Panc1 (cell line): ENCODE data around the gene MRPL14. TPM values are rescaled to one million over a fixed set of nuclear protein-coding genes. Genes with fewer than 3 reads are reported as not detected.

Experiments
- ATAC-seq: fragments of 200-7000 bp; cut with Tn5 transposase; 2 replicates; pipeline ENCODE4 v1.9.1; 2020; ENCODE audit warnings: mild to moderate bottlenecking, moderate library complexity
- BruUV-seq: library from RNA; stranded (reverse); fragments of 400-500 nt; replicated peaks from 2 replicates; lab custom pipeline; 2021; lab: Mats Ljungman, UMichigan
- CTCF ChIA-PET: fragments of 300-600 bp; sonication (Branson Sonifier 250); formaldehyde crosslinking; loops from one replicate; lab custom pipeline; 2022; ENCODE audit warnings: antibody characterized with exemption; lab: Charles Lee
- POLR2A ChIA-PET: fragments of 300-600 bp; sonication (Branson Sonifier 250); formaldehyde crosslinking; loops from one replicate; lab custom pipeline; 2022; ENCODE audit warnings: antibody characterized with exemption; lab: Charles Lee
- DNase-seq: peaks from one replicate; pipeline ENCODE4 v3.0.0-alpha.2; 2010; ENCODE audit warnings: low read depth, low spot score
- H3K27ac ChIP-seq: 2 replicates; pipeline ENCODE4 v1.5.1; 2011; ENCODE audit warnings: mild to moderate bottlenecking, low read length, inconsistent platforms
- H3K27me3 ChIP-seq: fragments of 200-500 bp; sonication (Bioruptor generic); 2 replicates; pipeline ENCODE4 v1.6.0; 2014; ENCODE audit warnings: low read length, inconsistent platforms; ENCODE audit not compliant: control insufficient read depth, insufficient read depth
- H3K36me3 ChIP-seq: fragments of 200-500 bp; sonication (Bioruptor generic); 2 replicates; pipeline ENCODE4 v1.5.1; 2014; ENCODE audit warnings: inconsistent platforms, mild to moderate bottlenecking, low read length, moderate library complexity; ENCODE audit not compliant: control insufficient read depth, insufficient read depth
- H3K4me1 ChIP-seq: 2 replicates; pipeline ENCODE4 v1.5.1; 2011; ENCODE audit warnings: inconsistent platforms, mild to moderate bottlenecking, low read length, moderate library complexity; ENCODE audit not compliant: control insufficient read depth, insufficient read depth
- H3K4me3 ChIP-seq, 2 experiments: 2 replicates each; pipeline ENCODE4 v1.5.1; 2011 to 2012; ENCODE audit warnings: low read depth in 2 of 2, low read length in 2 of 2, mild to moderate bottlenecking in 2 of 2, inconsistent platforms in 1 of 2, moderate library complexity in 1 of 2
- H3K9me3 ChIP-seq: fragments of 200-500 bp; sonication (Bioruptor generic); 2 replicates; pipeline ENCODE4 v1.5.1; 2014; ENCODE audit warnings: low read depth, mild to moderate bottlenecking, inconsistent platforms, low read length, moderate library complexity; ENCODE audit not compliant: control insufficient read depth, insufficient read depth
- POLR2AphosphoS5 ChIP-seq: IDR thresholded peaks from 2 replicates; pipeline ENCODE4 v1.6.1; 2012; ENCODE audit warnings: mild to moderate bottlenecking, low read depth, low read length, moderate library complexity
- SIN3A ChIP-seq: IDR thresholded peaks from 2 replicates; pipeline ENCODE4 v1.6.1; 2012; ENCODE audit warnings: low read depth, mild to moderate bottlenecking, low read length, moderate library complexity, borderline replicate concordance; ENCODE audit not compliant: insufficient read depth
- TCF7L2 ChIP-seq: IDR thresholded peaks from 2 replicates; pipeline ENCODE4 v1.6.1; 2011; ENCODE audit warnings: mild to moderate bottlenecking, low read depth, low read length, inconsistent platforms
- in situ Hi-C: cut with HindIII; loops from 2 replicates; pipeline ENCODE4 v1.10.0; 2016; ENCODE audit warnings: low sequenced_read_pairs, low pct_unique_long_range_greater_than_20kb
- intact Hi-C: fragments of 100-400 bp; cut with micrococcal nuclease; formaldehyde crosslinking; loops from one replicate; pipeline ENCODE4 v1.10.0; 2022; ENCODE audit not compliant: unreplicated experiment
- total RNA-seq: library from RNA; stranded (reverse); gene quantifications from one replicate; pipeline ENCODE4 v1.2.1, GENCODE V29; 2021; ENCODE audit not compliant: unreplicated experiment
- TF ChIP-seq, protein P1 (sequence below): fragments of 450-650 bp; IDR thresholded peaks from 2 replicates; pipeline ENCODE4 v1.5.1; 2017; ENCODE audit warnings: mild to moderate bottlenecking
- TF ChIP-seq, protein P2 (sequence below), 2 experiments: IDR thresholded peaks; 2 replicates each; pipeline ENCODE4 v1.6.1; 2011 to 2012; ENCODE audit warnings: low read depth in 2 of 2, control low read depth in 1 of 2, low read length in 1 of 2, mild to moderate bottlenecking in 1 of 2, moderate library complexity in 1 of 2; ENCODE audit not compliant: insufficient read depth in 1 of 2

The MRPL14 gene
- total RNA-seq, 1 experiment from 2014 or later, result 82.0 TPM

DNA sequence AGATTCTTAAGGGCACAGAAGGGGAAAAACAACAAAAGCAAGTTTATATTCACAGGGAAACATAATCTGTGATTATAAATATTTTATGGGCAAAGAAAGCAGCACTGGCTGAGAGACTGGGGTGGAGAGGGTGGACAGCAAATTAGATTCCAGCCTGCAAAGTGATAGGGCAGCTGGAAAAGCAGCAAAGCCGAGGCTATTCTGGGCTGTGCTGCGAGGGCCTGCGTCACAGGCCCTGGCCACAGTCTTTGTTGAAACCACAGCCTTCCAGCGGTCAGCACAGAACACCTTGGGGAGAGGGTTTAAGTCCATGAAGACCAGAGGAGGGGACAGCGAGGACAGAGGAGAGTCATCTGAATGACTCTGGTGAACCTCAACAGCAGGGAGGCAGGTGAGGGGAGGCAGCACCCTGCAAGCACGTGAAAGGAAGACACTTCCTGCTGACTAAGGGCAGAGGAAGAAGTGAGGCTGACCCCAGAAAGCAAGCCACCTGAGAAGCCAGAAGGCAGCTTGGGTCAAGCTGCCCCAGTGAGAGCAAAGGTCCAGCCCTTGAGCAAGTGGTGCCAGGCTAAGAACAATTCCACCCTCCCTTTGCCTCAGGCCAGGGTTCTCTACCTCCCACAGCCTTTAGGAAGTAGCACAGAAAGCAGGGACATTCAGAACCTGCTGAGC is 17.1 kb downstream of the MRPL14 start:
- in situ Hi-C loops, result no loop called here
- CTCF ChIA-PET, result interaction anchor here (1.1 kb wide), 1 partner anchor 14 kb away, joined by 3 read pairs; no protein-coding TSS in a partner anchor

DNA sequence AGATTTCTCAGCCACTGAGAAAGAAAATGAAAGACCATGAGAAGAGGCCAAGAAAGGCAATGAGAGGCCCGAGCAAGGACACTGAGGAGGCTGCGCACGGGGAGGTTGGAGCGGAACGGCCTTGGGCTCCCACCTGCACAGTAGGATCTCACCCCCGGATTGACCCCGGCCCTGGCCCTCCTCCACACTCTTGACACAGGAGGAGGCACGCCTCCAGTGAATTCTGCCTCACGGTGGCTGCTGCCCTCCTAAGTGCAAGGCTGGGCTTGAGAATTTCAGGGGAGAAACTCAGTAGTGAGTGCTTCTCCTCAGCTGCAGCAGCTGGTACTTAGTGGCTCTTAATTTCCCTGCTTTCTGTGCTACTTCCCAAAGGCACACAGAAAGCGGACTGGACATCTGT is 18.0 kb downstream of the MRPL14 start:
- POLR2A ChIA-PET, result no interaction called here
- DNase-seq (no peak), ATAC-seq (no peak)
- Histone ChIP-seq H3K36me3 (peaks cover 15% of the 10 kb centered on the region), H3K9me3 (no peaks in the 10 kb centered on the region), H3K4me1 (no peaks in the 10 kb centered on the region), H3K27ac (no peak overlapping the region), H3K27me3 (no peaks in the 10 kb centered on the region), H3K4me3 (no peak overlapping the region)
- intact Hi-C loops, result no loop called here
- BruUV-seq, result no TSS peak
- in situ Hi-C loops, result no loop called here
- TF ChIP-seq, protein P1, sequence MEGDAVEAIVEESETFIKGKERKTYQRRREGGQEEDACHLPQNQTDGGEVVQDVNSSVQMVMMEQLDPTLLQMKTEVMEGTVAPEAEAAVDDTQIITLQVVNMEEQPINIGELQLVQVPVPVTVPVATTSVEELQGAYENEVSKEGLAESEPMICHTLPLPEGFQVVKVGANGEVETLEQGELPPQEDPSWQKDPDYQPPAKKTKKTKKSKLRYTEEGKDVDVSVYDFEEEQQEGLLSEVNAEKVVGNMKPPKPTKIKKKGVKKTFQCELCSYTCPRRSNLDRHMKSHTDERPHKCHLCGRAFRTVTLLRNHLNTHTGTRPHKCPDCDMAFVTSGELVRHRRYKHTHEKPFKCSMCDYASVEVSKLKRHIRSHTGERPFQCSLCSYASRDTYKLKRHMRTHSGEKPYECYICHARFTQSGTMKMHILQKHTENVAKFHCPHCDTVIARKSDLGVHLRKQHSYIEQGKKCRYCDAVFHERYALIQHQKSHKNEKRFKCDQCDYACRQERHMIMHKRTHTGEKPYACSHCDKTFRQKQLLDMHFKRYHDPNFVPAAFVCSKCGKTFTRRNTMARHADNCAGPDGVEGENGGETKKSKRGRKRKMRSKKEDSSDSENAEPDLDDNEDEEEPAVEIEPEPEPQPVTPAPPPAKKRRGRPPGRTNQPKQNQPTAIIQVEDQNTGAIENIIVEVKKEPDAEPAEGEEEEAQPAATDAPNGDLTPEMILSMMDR, result no peak
- TF ChIP-seq SIN3A (no peak), TCF7L2 (no peak), POLR2AphosphoS5 (no peak)
- TF ChIP-seq, protein P2, sequence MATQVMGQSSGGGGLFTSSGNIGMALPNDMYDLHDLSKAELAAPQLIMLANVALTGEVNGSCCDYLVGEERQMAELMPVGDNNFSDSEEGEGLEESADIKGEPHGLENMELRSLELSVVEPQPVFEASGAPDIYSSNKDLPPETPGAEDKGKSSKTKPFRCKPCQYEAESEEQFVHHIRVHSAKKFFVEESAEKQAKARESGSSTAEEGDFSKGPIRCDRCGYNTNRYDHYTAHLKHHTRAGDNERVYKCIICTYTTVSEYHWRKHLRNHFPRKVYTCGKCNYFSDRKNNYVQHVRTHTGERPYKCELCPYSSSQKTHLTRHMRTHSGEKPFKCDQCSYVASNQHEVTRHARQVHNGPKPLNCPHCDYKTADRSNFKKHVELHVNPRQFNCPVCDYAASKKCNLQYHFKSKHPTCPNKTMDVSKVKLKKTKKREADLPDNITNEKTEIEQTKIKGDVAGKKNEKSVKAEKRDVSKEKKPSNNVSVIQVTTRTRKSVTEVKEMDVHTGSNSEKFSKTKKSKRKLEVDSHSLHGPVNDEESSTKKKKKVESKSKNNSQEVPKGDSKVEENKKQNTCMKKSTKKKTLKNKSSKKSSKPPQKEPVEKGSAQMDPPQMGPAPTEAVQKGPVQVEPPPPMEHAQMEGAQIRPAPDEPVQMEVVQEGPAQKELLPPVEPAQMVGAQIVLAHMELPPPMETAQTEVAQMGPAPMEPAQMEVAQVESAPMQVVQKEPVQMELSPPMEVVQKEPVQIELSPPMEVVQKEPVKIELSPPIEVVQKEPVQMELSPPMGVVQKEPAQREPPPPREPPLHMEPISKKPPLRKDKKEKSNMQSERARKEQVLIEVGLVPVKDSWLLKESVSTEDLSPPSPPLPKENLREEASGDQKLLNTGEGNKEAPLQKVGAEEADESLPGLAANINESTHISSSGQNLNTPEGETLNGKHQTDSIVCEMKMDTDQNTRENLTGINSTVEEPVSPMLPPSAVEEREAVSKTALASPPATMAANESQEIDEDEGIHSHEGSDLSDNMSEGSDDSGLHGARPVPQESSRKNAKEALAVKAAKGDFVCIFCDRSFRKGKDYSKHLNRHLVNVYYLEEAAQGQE (IDR thresholded peaks at IDR 0.05; ENCODE audit: insufficient read depth in 1 of 2, low read depth in 2 of 2, low read length in 1 of 2), result no peak
- CTCF ChIA-PET, result interaction anchor here (1.1 kb wide), 1 partner anchor 13 kb away, joined by 3 read pairs; no protein-coding TSS in a partner anchor

More for the DNA sequence above, 17.1 kb downstream of the MRPL14 start:
- DNase-seq (no peak), ATAC-seq (no peak)
- POLR2A ChIA-PET, result no interaction called here
- H3K4me1 ChIP-seq, result no peaks in the 10 kb centered on the region
- H3K4me3 ChIP-seq, result no peak overlapping the region
- BruUV-seq, result no TSS peak
- TF ChIP-seq POLR2AphosphoS5, result no peak
- TF ChIP-seq, protein P2 (IDR thresholded peaks at IDR 0.05; ENCODE audit: insufficient read depth in 1 of 2, low read depth in 2 of 2, low read length in 1 of 2), result no peak
- H3K27me3 ChIP-seq, result no peaks in the 10 kb centered on the region
- H3K36me3 ChIP-seq, result peaks cover 17% of the 10 kb centered on the region
- no peaks in the 10 kb centered on the region for H3K9me3 ChIP-seq
- H3K27ac ChIP-seq, result no peak overlapping the region
- intact Hi-C loops, result no loop called here
